Vagina (tissue), 2 donors: ENCODE results near the gene SLC8A1.

Source experiments
- CTCF ChIP-seq, 3 experiments: fragments of 450-650 bp in 2 of 3; fragments of 200-600 bp in 1 of 3; sonication (generic) in 1 of 3; IDR thresholded peaks; one replicate each; pipeline ENCODE4 v1.5.1; 2017 to 2019; ENCODE audit warnings: antibody characterized with exemption in 3 of 3, mild to moderate bottlenecking in 2 of 3, moderate library complexity in 2 of 3
- POLR2A ChIP-seq, 2 donors: fragments of 450-650 bp; IDR thresholded peaks; one replicate each; pipeline ENCODE4 v1.6.1; 2017; ENCODE audit warnings: antibody characterized with exemption in 2 of 2, mild to moderate bottlenecking in 2 of 2, moderate library complexity in 2 of 2
- POLR2AphosphoS5 ChIP-seq, 2 donors: sonication (generic); formaldehyde crosslinking; IDR thresholded peaks; one replicate each; pipeline ENCODE4 v1.9.0; 2017; ENCODE audit warnings: antibody characterized with exemption in 2 of 2, mild to moderate bottlenecking in 2 of 2, low read depth in 1 of 2; ENCODE audit not compliant: insufficient read depth in 1 of 2

- TF ChIP-seq POLR2A (IDR thresholded peaks at IDR 0.05), result no peak
- no peak for TF ChIP-seq CTCF (IDR thresholded peaks at IDR 0.05)
- no peak for TF ChIP-seq POLR2AphosphoS5 (IDR thresholded peaks at IDR 0.05; ENCODE audit: insufficient read depth in 1 of 2, low read depth in 1 of 2)
These were observed 164.1 kb downstream of the SLC8A1 start for GRCh38 chr2:40287773-40288172.
